BLaER1 treated with 17β-estradiol and CSF1 and Interleukin-3, amounts not matched to agents 10 nM and 100 nM (cell line): ENCODE data around the gene HNRNPL.

ENCODE experiments used
- H3K27ac ChIP-seq, 11 experiments: shearing (Covaris generic); formaldehyde crosslinking; 2 replicates each; pipeline ENCODE4 v1.8.1; 2022
- H3K27me3 ChIP-seq, 11 experiments: shearing (Covaris generic); formaldehyde crosslinking; 2 replicates each; pipeline ENCODE4 v1.8.1; 2022
- H3K36me3 ChIP-seq, 11 experiments: shearing (Covaris generic); formaldehyde crosslinking; 2 replicates each; pipeline ENCODE4 v1.8.1; 2022
- H3K4me1 ChIP-seq, 10 experiments: shearing (Covaris generic); formaldehyde crosslinking; 2 replicates each; pipeline ENCODE4 v1.8.1; 2022
- H3K4me2 ChIP-seq, 11 experiments: shearing (Covaris generic); formaldehyde crosslinking; 2 replicates each; pipeline ENCODE4 v1.8.1; 2022
- H3K4me3 ChIP-seq, 10 experiments: shearing (Covaris generic); formaldehyde crosslinking; 2 replicates each; pipeline ENCODE4 v1.8.1; 2022
- H3K9ac ChIP-seq, 11 experiments: shearing (Covaris generic); formaldehyde crosslinking; 2 replicates each; pipeline ENCODE4 v1.8.1; 2022
- H3K9me3 ChIP-seq, 11 experiments: shearing (Covaris generic); formaldehyde crosslinking; replicated peaks in 1 of 11; 2 replicates each; pipeline ENCODE4 v1.8.1; 2022
- H4K20me1 ChIP-seq, 11 experiments: shearing (Covaris generic); formaldehyde crosslinking; 2 replicates each; pipeline ENCODE4 v1.8.1; 2022
- Cebpa-rat ChIP-seq, 11 experiments: shearing (Covaris generic); IDR thresholded peaks; 2 replicates each; pipeline ENCODE4 v1.8.1; 2022

HNRNPL gene

GRCh38 chr19:38849860-38850435, at the start of gene HNRNPL:
TSS of gene HNRNPL (minus strand) at chr19:38849986. CDS start at chr19:38849966, 20 bp downstream.
- Histone ChIP-seq H4K20me1 (peaks cover 42 to 43% (median 43%) of the 10 kb centered on the region in 11 experiments), H3K4me1 (peaks cover 54 to 65% (median 60%) of the 10 kb centered on the region in 10 experiments), H3K4me2 (peak within 1 kb of the TSS; percentile 97 to 100 (median 99)), H3K9me3 (no peaks in the 10 kb centered on the region), H3K27me3 (no peaks in the 10 kb centered on the region), H3K9ac (peak within 1 kb of the TSS; percentile 98 to 100 (median 100)), H3K27ac (peak within 1 kb of the TSS; percentile 99 to 100 (median 100)), H3K4me3 (peak within 1 kb of the TSS; percentile 80 to 96 (median 90)), H3K36me3 (peaks cover 39 to 42% (median 40%) of the 10 kb centered on the region in 11 experiments)
- no peak for TF ChIP-seq Cebpa-rat (IDR thresholded peaks at IDR 0.05)

- peak overlapping the region; percentile 73 to 92 (median 87) for H3K9ac ChIP-seq
Observed at GRCh38 chr19:38898788-38899446, 49.1 kb upstream of the HNRNPL start.

GRCh38 chr19:38894968-38895367, 45.2 kb upstream of the HNRNPL start:
- peaks cover 45 to 66% (median 62%) of the 10 kb centered on the region in 10 experiments for H3K4me1 ChIP-seq
- H3K9ac ChIP-seq, result peak overlapping the region; percentile 38 to 90 (median 61); a peak in 21 of 22 replicates
- no peak for TF ChIP-seq Cebpa-rat (IDR thresholded peaks at IDR 0.05)

More at GRCh38 chr19:38898788-38899446, 49.1 kb upstream of the HNRNPL start:
- Histone ChIP-seq H3K36me3 (peaks cover 0 to 17% (median 8%) of the 10 kb centered on the region in 11 experiments; a peak in 9 of 22 replicates), H3K4me1 (peaks cover 59 to 70% (median 64%) of the 10 kb centered on the region in 10 experiments), H3K27ac (peak overlapping the region; percentile 43 to 93 (median 72)), H3K9me3 (peaks cover 0 to 7% (median 5%) of the 10 kb centered on the region in 11 experiments; a peak in 10 of 22 replicates), H3K4me3 (peak overlapping the region; percentile 72 to 87 (median 84)), H3K4me2 (peak overlapping the region; percentile 76 to 99 (median 96)), H4K20me1 (peaks cover 0 to 33% (median 9%) of the 10 kb centered on the region in 11 experiments; a peak in 8 of 22 replicates), H3K27me3 (no peaks in the 10 kb centered on the region)
- TF ChIP-seq Cebpa-rat (IDR thresholded peaks at IDR 0.05), result no peak

DNA sequence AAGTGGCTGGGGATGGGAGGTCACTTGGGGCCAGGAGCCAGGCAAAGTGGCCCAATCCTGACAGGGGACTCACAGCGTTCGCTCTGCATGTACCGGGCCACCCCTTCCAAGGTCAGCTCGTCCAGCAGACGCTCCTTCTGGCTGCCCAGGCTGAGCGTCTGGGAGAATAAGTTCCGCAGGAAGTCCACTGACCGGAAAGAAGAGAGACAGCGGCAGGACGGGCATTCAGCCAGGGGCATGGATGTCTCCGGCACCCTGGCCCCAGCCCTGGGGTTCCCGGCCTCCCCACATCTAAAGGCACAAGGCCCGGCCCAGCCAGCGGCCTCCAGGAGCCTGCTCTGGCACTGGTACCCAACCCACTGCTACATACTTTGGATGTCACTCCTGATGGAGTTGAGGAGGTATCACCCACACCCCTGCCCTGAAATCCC, 43.6 kb upstream of the HNRNPL start:
- H3K9ac ChIP-seq, result peak overlapping the region in 4 of 11 experiments; percentile 33 to 48 (median 37); a peak in 5 of 22 replicates
- no peak for TF ChIP-seq Cebpa-rat (IDR thresholded peaks at IDR 0.05)
- peaks cover 18 to 61% (median 40%) of the 10 kb centered on the region in 11 experiments for H3K36me3 ChIP-seq
- peak overlapping the region in 3 of 11 experiments; percentile 66 to 77 (median 76); a peak in 7 of 22 replicates for H3K27ac ChIP-seq
- peaks cover 0 to 38% (median 3%) of the 10 kb centered on the region in 11 experiments; a peak in 8 of 22 replicates for H4K20me1 ChIP-seq
- no peaks in the 10 kb centered on the region for H3K27me3 ChIP-seq
- H3K4me2 ChIP-seq, result peak overlapping the region in 8 of 11 experiments; percentile 15 to 97 (median 86); a peak in 14 of 22 replicates
- peaks cover 40 to 67% (median 62%) of the 10 kb centered on the region in 10 experiments for H3K4me1 ChIP-seq
- no peaks in the 10 kb centered on the region for H3K9me3 ChIP-seq
- no peak overlapping the region for H3K4me3 ChIP-seq

More at GRCh38 chr19:38894968-38895367, 45.2 kb upstream of the HNRNPL start:
- peak overlapping the region in 2 of 10 experiments; percentile 14 to 23; a peak in 3 of 20 replicates for H3K4me3 ChIP-seq
- no peaks in the 10 kb centered on the region for H3K9me3 ChIP-seq
- peak overlapping the region; percentile 57 to 98 (median 85) for H3K4me2 ChIP-seq
- H3K27ac ChIP-seq, result peak overlapping the region in 8 of 11 experiments; percentile 49 to 77 (median 58); a peak in 17 of 22 replicates
- H3K27me3 ChIP-seq, result no peaks in the 10 kb centered on the region
- H3K36me3 ChIP-seq, result peaks cover 2 to 45% (median 24%) of the 10 kb centered on the region in 11 experiments; a peak in 18 of 22 replicates
- H4K20me1 ChIP-seq, result peaks cover 0 to 41% (median 6%) of the 10 kb centered on the region in 11 experiments; a peak in 7 of 22 replicates

- H3K27me3 ChIP-seq, result no peaks in the 10 kb centered on the region
- no peak overlapping the region for H3K4me3 ChIP-seq
- peaks cover 0 to 33% (median 3%) of the 10 kb centered on the region in 11 experiments; a peak in 8 of 22 replicates for H4K20me1 ChIP-seq
- peak overlapping the region in 2 of 11 experiments; percentile 41 to 48; a peak in 3 of 22 replicates for H3K9ac ChIP-seq
- peak overlapping the region in 1 of 11 experiments; percentile 77; a peak in 2 of 22 replicates for H3K27ac ChIP-seq
- no peak for TF ChIP-seq Cebpa-rat (IDR thresholded peaks at IDR 0.05)
- peaks cover 18 to 66% (median 45%) of the 10 kb centered on the region in 11 experiments for H3K36me3 ChIP-seq
- peak overlapping the region in 6 of 11 experiments; percentile 81 to 97 (median 90); a peak in 11 of 22 replicates for H3K4me2 ChIP-seq
- peaks cover 35 to 65% (median 61%) of the 10 kb centered on the region in 10 experiments for H3K4me1 ChIP-seq
- no peaks in the 10 kb centered on the region for H3K9me3 ChIP-seq
Observed at GRCh38 chr19:38892841-38893240, 43.1 kb upstream of the HNRNPL start.

DNA sequence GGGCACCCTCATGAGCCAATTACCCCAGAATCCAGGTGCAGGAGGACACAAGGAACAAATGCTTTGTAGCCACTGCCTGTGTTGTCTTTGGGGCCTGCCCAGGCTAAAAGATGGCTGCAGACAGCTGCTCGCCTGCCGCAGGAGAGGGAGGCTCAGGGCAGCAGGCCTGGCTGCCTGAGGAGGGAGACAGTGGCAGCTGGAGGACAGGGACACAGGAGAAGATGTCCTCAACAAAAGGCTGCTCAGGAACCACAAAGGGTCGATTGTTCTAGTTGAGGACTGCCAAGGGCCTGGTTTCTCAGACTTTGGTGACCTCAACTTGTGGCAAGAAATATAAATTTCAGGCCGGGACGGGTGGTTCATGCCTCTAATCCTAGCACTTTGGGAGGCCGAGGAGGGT, 42.0 kb upstream of the HNRNPL start:
- no peak overlapping the region for H3K27ac ChIP-seq
- H3K36me3 ChIP-seq, result peaks cover 18 to 74% (median 47%) of the 10 kb centered on the region in 11 experiments
- H4K20me1 ChIP-seq, result peaks cover 0 to 28% (median 2%) of the 10 kb centered on the region in 11 experiments; a peak in 8 of 22 replicates
- no peak overlapping the region for H3K4me2 ChIP-seq
- no peak for TF ChIP-seq Cebpa-rat (IDR thresholded peaks at IDR 0.05)
- H3K4me1 ChIP-seq, result peaks cover 24 to 56% (median 50%) of the 10 kb centered on the region in 10 experiments
- no peaks in the 10 kb centered on the region for H3K27me3 ChIP-seq
- H3K9ac ChIP-seq, result no peak overlapping the region
- H3K4me3 ChIP-seq, result no peak overlapping the region
- no peaks in the 10 kb centered on the region for H3K9me3 ChIP-seq

DNA sequence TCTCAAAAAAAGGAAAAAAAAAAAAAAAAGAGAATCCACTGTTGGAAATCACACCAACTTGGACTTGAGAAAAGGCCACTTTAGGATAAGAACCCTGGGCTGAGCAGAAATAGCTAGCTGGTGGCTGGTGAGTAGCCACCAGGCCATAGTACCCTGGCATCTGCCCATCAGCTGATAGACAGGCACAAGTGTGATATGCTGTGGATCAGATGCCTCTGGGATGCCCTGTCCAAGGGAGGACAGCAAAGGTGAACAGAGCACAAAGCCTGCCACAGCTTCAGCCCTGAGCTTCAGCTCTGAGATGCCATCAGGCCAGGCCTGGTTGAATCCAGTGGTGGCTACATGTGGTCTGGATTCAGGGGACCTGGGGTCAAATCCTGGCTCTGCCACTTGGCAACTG, 40.9 kb upstream of the HNRNPL start:
- Histone ChIP-seq H3K4me3 (no peak overlapping the region), H3K9ac (0 out of 22 replicates have a peak overlapping the region, but pooled peaks of 1 of the 11 experiments have one; percentile 14), H3K36me3 (peaks cover 18 to 79% (median 48%) of the 10 kb centered on the region in 11 experiments), H3K9me3 (no peaks in the 10 kb centered on the region), H4K20me1 (peaks cover 0 to 23% (median 0%) of the 10 kb centered on the region in 11 experiments; a peak in 7 of 22 replicates), H3K4me1 (peaks cover 15 to 45% (median 39%) of the 10 kb centered on the region in 10 experiments), H3K4me2 (no peak overlapping the region), H3K27me3 (no peaks in the 10 kb centered on the region), H3K27ac (no peak overlapping the region)
- no peak for TF ChIP-seq Cebpa-rat (IDR thresholded peaks at IDR 0.05)

DNA sequence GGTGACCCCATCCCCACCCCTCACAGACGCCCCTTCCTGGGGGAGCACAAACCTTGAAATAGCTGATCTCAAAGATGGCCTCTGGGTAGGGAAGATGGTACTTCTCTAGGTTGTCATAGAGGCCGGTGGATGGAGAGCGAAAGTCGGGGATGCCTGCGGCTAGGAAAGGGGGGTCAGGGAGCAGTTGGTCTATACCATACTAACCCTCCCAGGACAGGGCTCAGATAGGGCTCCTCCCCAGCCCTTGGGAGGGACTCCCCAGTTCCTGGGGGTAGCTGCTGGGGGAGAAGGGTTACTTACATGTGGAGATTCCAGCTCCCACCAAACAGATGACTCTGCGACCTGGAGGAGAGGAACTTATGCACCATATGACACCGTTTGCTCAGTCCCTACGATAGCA, 40.0 kb upstream of the HNRNPL start:
- TF ChIP-seq Cebpa-rat (IDR thresholded peaks at IDR 0.05), result no peak
- no peak overlapping the region for H3K27ac ChIP-seq
- H3K27me3 ChIP-seq, result no peaks in the 10 kb centered on the region
- no peaks in the 10 kb centered on the region for H3K9me3 ChIP-seq
- peaks cover 18 to 84% (median 48%) of the 10 kb centered on the region in 11 experiments for H3K36me3 ChIP-seq
- H3K4me2 ChIP-seq, result no peak overlapping the region
- H3K9ac ChIP-seq, result no peak overlapping the region
- H3K4me3 ChIP-seq, result no peak overlapping the region
- H3K4me1 ChIP-seq, result peaks cover 6 to 36% (median 30%) of the 10 kb centered on the region in 10 experiments; a peak in 18 of 20 replicates
- peaks cover 0 to 17% (median 0%) of the 10 kb centered on the region in 11 experiments; a peak in 6 of 22 replicates for H4K20me1 ChIP-seq
